Measurements from ENCODE around the gene LUZP1. TPM values are rescaled to one million over a fixed set of nuclear protein-coding genes. Genes with fewer than 3 reads are reported as not detected.

The LUZP1 gene
- total and polyA plus RNA-seq, 2 donors (not counting 1 experiment from before 2014, with no cell fraction given): 18.8 to 27.2 TPM

GRCh38 chr1:23102289-23102688, 66.4 kb downstream of the LUZP1 start:
- TF ChIP-seq CTCF (conservative IDR thresholded peaks at IDR 0.05 in 1 of 2, IDR thresholded peaks at IDR 0.05 in 1 of 2; ENCODE audit: low read depth in 1 of 2, low read length in 2 of 2): no peak
- TF ChIP-seq EZH2 (IDR thresholded peaks at IDR 0.05; ENCODE audit: low read length, missing control alignments): no peak
- H3K4me1 ChIP-seq (ENCODE audit: control insufficient read depth, extremely low read depth, insufficient read depth, low read length): peaks cover 41% of the 10 kb centered on the region
- no peak overlapping the region for H3K4me3 ChIP-seq (replicated peaks in 1 of 4; ENCODE audit: control extremely low read depth in 1 of 4, insufficient read depth in 1 of 4, low read depth in 3 of 4, low read length in 4 of 4)
- no peak overlapping the region for H2AFZ ChIP-seq (ENCODE audit: low read length)
- H3K27me3 ChIP-seq (ENCODE audit: control insufficient read depth, insufficient read depth, low read length): no peaks in the 10 kb centered on the region
- H3K79me2 ChIP-seq (ENCODE audit: control insufficient read depth, insufficient read depth, low read length): peaks cover 2% of the 10 kb centered on the region
- DNase-seq (ENCODE audit: low read depth in 2 of 2): peak; percentile 56 to 66
- H4K20me1 ChIP-seq (ENCODE audit: control insufficient read depth, extremely low read depth, insufficient read depth, low read length): no peaks in the 10 kb centered on the region
- H3K4me2 ChIP-seq (ENCODE audit: extremely low read depth, insufficient read depth, low read length): no peak overlapping the region
- H3K36me3 ChIP-seq (ENCODE audit: control insufficient read depth, insufficient read depth, low read length): no peaks in the 10 kb centered on the region
- H3K9me3 ChIP-seq (ENCODE audit: control insufficient read depth, insufficient read depth, low read depth, low read length): no peaks in the 10 kb centered on the region
- no peak overlapping the region for H3K9ac ChIP-seq (ENCODE audit: insufficient read depth, low read length)
- H3K27ac ChIP-seq (ENCODE audit: insufficient read depth, low read length): peak overlapping the region; percentile 83

DNA sequence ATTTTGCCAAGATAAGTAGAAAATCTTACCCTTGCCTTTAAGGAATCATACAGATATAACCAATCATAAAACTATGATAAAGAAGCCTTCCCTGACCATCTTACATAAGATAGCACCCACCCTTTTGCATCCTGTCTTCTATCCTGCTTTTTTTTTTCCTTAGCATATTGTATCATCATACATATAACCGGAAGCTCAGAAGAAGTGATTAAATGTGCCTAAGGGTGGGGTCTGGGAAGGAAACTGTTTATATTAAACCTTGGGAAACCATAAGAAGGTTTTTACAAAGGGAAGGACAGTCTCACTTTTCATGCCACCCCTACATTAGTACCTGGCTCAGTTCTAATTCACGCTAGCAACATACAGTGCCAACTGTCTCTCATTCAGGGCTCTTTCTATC, 66.8 kb downstream of the LUZP1 start:
- H3K27ac ChIP-seq (ENCODE audit: insufficient read depth, low read length): peak overlapping the region; percentile 83
- no peaks in the 10 kb centered on the region for H3K36me3 ChIP-seq (ENCODE audit: control insufficient read depth, insufficient read depth, low read length)
- H3K27me3 ChIP-seq (ENCODE audit: control insufficient read depth, insufficient read depth, low read length): no peaks in the 10 kb centered on the region
- H3K9ac ChIP-seq (ENCODE audit: insufficient read depth, low read length): no peak overlapping the region
- DNase-seq (ENCODE audit: low read depth in 2 of 2): peak in 1 of 2 donors; percentile 18
- H3K4me1 ChIP-seq (ENCODE audit: control insufficient read depth, extremely low read depth, insufficient read depth, low read length): peaks cover 41% of the 10 kb centered on the region
- H3K9me3 ChIP-seq (ENCODE audit: control insufficient read depth, insufficient read depth, low read depth, low read length): no peaks in the 10 kb centered on the region
- H3K4me3 ChIP-seq (replicated peaks in 1 of 4; ENCODE audit: control extremely low read depth in 1 of 4, insufficient read depth in 1 of 4, low read depth in 3 of 4, low read length in 4 of 4): no peak overlapping the region
- H3K4me2 ChIP-seq (ENCODE audit: extremely low read depth, insufficient read depth, low read length): peak overlapping the region; percentile 36
- no peak for TF ChIP-seq CTCF (conservative IDR thresholded peaks at IDR 0.05 in 1 of 2, IDR thresholded peaks at IDR 0.05 in 1 of 2; ENCODE audit: low read depth in 1 of 2, low read length in 2 of 2)
- TF ChIP-seq EZH2 (IDR thresholded peaks at IDR 0.05; ENCODE audit: low read length, missing control alignments): no peak
- no peaks in the 10 kb centered on the region for H4K20me1 ChIP-seq (ENCODE audit: control insufficient read depth, extremely low read depth, insufficient read depth, low read length)
- H2AFZ ChIP-seq (ENCODE audit: low read length): no peak overlapping the region
- H3K79me2 ChIP-seq (ENCODE audit: control insufficient read depth, insufficient read depth, low read length): peaks cover 2% of the 10 kb centered on the region

- DNase-seq (ENCODE audit: low read depth in 2 of 2): peak in 1 of 2 donors; percentile 50
- peaks cover 41% of the 10 kb centered on the region for H3K4me1 ChIP-seq (ENCODE audit: control insufficient read depth, extremely low read depth, insufficient read depth, low read length)
- H3K36me3 ChIP-seq (ENCODE audit: control insufficient read depth, insufficient read depth, low read length): no peaks in the 10 kb centered on the region
- TF ChIP-seq CTCF (conservative IDR thresholded peaks at IDR 0.05 in 1 of 2, IDR thresholded peaks at IDR 0.05 in 1 of 2; ENCODE audit: low read depth in 1 of 2, low read length in 2 of 2) (no peak), EZH2 (IDR thresholded peaks at IDR 0.05; ENCODE audit: low read length, missing control alignments) (no peak)
- H2AFZ ChIP-seq (ENCODE audit: low read length): no peak overlapping the region
- peaks cover 2% of the 10 kb centered on the region for H3K79me2 ChIP-seq (ENCODE audit: control insufficient read depth, insufficient read depth, low read length)
- no peak overlapping the region for H3K4me3 ChIP-seq (replicated peaks in 1 of 4; ENCODE audit: control extremely low read depth in 1 of 4, insufficient read depth in 1 of 4, low read depth in 3 of 4, low read length in 4 of 4)
- H3K9ac ChIP-seq (ENCODE audit: insufficient read depth, low read length): no peak overlapping the region
- H3K4me2 ChIP-seq (ENCODE audit: extremely low read depth, insufficient read depth, low read length): peak overlapping the region; percentile 36
- no peaks in the 10 kb centered on the region for H3K27me3 ChIP-seq (ENCODE audit: control insufficient read depth, insufficient read depth, low read length)
- peak overlapping the region; percentile 83 for H3K27ac ChIP-seq (ENCODE audit: insufficient read depth, low read length)
- no peaks in the 10 kb centered on the region for H3K9me3 ChIP-seq (ENCODE audit: control insufficient read depth, insufficient read depth, low read depth, low read length)
- no peaks in the 10 kb centered on the region for H4K20me1 ChIP-seq (ENCODE audit: control insufficient read depth, extremely low read depth, insufficient read depth, low read length)
Observed at GRCh38 chr1:23101101-23101827, 67.4 kb downstream of the LUZP1 start.

All from fibroblast of lung (primary cell).